ENCODE measurements around the gene ZNF214.

Gene ZNF214

GRCh38 chr11:7020183-7020917 lies at the start of gene ZNF214, which contains the start of gene NLRP14:
Gene ZNF214 (minus strand): TSS chr11:7020346. CDS start chr11:7002835, 17,511 bp downstream.
Gene NLRP14 (plus strand): TSS chr11:7020479. CDS start chr11:7038587, 18,108 bp downstream.
- in situ Hi-C loops (cut with HindIII; ENCODE audit: low sequenced_read_pairs) = no loop called here

DNA sequence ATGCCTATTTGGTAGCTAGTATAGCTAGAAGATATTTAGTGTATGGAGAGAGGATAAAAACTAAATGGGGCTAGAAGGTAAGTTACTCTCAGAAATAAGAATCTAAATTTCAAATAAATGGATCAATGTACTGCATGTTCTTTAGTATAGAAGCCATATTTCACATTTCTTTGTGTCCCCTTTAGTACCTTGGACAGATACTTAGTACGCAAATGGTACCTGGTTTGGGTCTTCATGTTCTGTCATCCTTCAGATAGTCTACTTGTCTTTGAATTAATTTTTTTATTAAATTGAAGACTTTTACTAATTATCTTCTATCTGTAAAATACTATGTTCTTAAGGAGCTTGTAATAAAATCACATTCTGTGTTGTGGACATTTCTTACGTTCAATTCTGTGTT lies 42.4 kb upstream of the ZNF214 start:
- in situ Hi-C loops (cut with HindIII; ENCODE audit: low sequenced_read_pairs) = loop anchor here (25.0 kb wide), 1 partner anchor 250 kb away; no protein-coding TSS in a partner anchor

- in situ Hi-C loops (cut with HindIII; ENCODE audit: low sequenced_read_pairs) = loop anchor here (25.0 kb wide), 1 partner anchor 251 kb away; no protein-coding TSS in a partner anchor
These were observed 40.7 kb upstream of the ZNF214 start for GRCh38 chr11:7060868-7061267.

- in situ Hi-C loops (cut with HindIII; ENCODE audit: low sequenced_read_pairs) = loop anchor here (25.0 kb wide), 1 partner anchor 255 kb away; no protein-coding TSS in a partner anchor
These were observed 37.5 kb upstream of the ZNF214 start for GRCh38 chr11:7057641-7058040.

DNA sequence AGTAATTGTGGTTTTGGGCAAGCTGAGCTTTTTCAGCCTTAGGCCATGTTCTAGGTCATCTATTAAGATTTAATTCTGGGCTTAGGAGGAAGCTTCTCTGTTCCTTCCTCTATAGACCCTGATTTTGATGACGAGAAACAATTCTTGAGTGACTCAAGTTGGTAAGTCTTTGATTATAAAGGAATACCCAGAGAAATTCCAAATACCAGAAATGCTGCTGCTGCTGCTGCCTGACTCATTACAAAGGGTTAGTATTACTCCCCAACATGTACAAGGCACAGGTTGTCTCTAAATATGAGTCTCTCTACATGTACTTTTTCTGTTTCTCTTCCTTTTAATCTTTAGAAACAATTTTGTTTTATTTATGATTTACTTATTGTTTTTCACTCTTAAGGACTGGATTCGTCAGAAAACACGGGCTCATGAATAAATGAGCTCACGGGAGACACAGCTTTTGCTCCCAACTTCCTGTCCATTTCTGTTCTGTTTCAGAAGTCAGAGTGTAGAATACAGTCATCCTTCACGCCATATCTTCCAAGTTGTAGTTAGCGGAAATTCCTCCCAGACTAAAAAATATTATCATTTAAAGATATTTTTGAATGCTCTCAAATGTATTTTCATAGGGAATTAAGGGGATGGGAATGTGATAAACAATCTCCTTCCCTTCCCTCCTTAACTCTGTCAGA lies 36.8 kb upstream of the ZNF214 start:
- in situ Hi-C loops (cut with HindIII; ENCODE audit: low sequenced_read_pairs) = loop anchor here (25.0 kb wide), 1 partner anchor 255 kb away; no protein-coding TSS in a partner anchor

- in situ Hi-C loops (cut with HindIII; ENCODE audit: low sequenced_read_pairs) = loop anchor here (25.0 kb wide), 1 partner anchor 262 kb away; no protein-coding TSS in a partner anchor
These were observed 30.0 kb upstream of the ZNF214 start for GRCh38 chr11:7050191-7050590.

DNA sequence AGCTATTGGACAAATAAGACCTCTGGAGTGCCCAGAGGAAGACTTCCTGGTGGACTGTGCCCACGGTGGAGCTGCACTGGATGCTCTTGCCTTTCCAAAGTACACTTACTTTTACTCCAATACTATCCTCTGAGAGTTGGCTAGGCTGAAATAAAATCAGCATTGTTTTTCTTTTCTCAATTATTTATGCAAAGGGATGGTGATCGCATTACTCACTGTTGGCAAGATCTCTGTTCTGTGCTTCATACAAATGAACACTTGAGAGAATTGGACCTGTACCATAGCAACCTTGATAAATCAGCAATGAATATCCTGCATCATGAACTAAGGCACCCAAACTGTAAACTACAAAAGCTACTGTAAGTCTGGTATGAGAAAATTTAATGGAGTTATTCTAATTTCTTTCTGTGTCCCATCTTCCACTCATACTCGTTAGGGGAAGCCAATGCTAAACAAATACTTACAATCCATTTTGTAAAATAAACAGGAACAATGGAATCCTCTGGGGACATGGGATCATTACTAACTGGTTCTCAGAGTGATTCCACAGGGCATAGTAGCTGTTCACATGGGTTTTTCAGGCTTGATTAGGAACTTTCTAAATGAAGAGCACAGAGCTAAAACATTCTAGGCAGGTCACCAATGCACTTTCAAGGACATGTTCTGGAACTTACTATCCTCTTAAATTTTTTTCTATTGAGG lies 26.5 kb upstream of the ZNF214 start:
- in situ Hi-C loops (cut with HindIII; ENCODE audit: low sequenced_read_pairs) = no loop called here

GRCh38 chr11:7034019-7034418 lies 13.9 kb upstream of the ZNF214 start:
- in situ Hi-C loops (cut with HindIII; ENCODE audit: low sequenced_read_pairs) = no loop called here

- in situ Hi-C loops (cut with HindIII; ENCODE audit: low sequenced_read_pairs) = no loop called here
These were observed 12.5 kb upstream of the ZNF214 start for GRCh38 chr11:7032692-7033091.

DNA sequence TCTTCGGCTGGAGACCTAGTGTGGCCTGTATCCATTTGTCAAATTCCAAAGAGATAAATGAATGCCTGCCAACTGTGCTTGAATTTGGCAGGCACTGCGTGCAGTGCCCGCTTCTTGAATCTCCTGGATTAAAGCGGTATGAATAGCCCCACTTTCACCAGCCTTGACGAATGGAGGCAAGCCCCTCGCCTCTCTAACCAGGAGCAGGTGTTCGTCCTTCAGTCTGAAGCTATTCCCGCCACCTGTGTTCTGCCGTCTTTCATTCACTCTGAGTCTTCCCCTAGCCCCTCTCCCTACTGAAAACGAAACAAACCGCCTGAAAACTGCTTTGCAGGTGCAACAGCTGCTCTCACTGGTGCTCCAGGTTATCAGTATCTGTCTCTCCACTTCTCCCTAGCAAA lies 11.3 kb upstream of the ZNF214 start:
- in situ Hi-C loops (cut with HindIII; ENCODE audit: low sequenced_read_pairs) = no loop called here

DNA sequence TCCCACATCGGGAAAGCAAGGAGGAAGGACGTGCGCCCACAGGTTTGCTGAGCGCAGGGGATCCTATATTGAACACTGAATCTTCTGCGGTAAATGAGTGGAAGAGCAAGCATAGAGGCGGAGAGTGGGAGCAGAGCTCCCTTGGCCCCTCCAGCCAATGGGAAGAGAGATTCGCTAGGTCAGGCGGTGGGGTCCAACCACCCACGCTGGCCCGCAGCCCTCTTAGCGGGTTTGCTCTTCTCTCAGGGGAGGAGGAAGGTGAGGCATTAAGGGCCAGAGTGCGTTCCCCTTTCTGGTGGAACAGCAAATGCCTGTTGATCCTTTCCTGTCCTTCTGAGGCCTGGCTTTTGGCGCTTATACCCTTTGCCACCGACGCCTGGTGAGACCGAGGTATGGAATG lies 10.7 kb upstream of the ZNF214 start:
- in situ Hi-C loops (cut with HindIII; ENCODE audit: low sequenced_read_pairs) = no loop called here

DNA sequence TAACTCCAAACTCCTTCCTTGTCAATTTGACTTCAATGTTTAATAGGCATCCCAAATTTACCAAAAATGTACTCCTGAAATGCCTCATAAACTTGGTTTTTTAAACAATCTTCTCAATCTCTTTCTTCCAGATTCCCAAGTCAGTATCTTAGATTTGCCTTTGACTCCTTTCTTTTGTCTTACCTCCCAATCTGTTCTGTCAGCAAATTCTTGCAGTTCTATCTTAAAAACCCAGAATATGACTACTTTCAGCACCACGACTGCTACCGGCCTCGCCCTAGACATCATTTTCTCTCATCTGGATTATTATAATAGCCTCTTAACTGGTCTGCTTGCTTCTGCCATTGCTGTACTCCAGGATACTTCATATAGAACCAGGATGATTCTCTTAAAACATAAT lies 8.0 kb upstream of the ZNF214 start:
- in situ Hi-C loops (cut with HindIII; ENCODE audit: low sequenced_read_pairs) = no loop called here

GRCh38 chr11:7021318-7021717 lies 1.2 kb upstream of the ZNF214 start:
- in situ Hi-C loops (cut with HindIII; ENCODE audit: low sequenced_read_pairs) = no loop called here

GRCh38 chr11:7019500-7020182 lies 505 bp downstream of the ZNF214 start:
- in situ Hi-C loops (cut with HindIII; ENCODE audit: low sequenced_read_pairs) = no loop called here

DNA sequence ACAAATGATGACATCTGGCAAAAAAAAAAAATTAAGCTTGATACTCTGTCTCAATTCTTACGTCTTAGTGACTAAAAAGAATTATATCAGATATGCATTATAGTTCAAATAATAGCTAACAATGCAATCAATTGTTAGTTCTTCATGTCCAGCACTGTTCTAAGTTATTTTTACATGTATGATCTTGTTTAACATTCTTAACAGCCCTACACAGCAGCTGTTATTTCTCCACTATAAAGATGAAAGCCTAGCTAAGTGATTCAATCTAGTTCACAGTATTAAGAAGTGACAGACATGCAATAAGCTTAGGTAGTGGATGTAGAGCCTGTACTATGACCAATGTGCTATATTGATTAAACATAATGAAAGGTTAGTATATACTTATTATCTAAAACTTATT lies 4.1 kb downstream of the ZNF214 start:
- in situ Hi-C loops (cut with HindIII; ENCODE audit: low sequenced_read_pairs) = no loop called here

- in situ Hi-C loops (cut with HindIII; ENCODE audit: low sequenced_read_pairs) = no loop called here
These were observed 6.0 kb downstream of the ZNF214 start for GRCh38 chr11:7014118-7014517.

DNA sequence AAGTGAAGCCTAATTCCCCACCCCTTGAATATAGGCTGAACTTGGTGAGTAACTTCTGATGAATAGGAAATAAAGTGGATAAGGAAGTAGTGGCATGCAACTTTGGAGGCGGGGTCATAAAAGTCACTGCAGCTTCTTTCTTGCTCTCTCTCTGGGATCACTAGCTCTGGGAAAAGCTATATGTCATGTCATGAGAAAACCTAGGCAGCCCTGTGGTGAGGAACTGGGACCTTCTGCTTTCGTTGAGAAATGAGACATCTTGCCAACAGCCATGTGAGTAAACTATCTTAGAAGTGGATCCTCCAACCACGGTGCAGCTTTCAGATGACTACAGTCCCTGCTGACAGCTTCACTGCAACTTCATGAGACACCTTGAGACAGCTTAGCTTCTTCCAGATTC lies 15.7 kb downstream of the ZNF214 start:
- in situ Hi-C loops (cut with HindIII; ENCODE audit: low sequenced_read_pairs) = no loop called here

GRCh38 chr11:6995703-6996102 lies 24.4 kb downstream of the ZNF214 start:
- in situ Hi-C loops (cut with HindIII; ENCODE audit: low sequenced_read_pairs) = no loop called here

DNA sequence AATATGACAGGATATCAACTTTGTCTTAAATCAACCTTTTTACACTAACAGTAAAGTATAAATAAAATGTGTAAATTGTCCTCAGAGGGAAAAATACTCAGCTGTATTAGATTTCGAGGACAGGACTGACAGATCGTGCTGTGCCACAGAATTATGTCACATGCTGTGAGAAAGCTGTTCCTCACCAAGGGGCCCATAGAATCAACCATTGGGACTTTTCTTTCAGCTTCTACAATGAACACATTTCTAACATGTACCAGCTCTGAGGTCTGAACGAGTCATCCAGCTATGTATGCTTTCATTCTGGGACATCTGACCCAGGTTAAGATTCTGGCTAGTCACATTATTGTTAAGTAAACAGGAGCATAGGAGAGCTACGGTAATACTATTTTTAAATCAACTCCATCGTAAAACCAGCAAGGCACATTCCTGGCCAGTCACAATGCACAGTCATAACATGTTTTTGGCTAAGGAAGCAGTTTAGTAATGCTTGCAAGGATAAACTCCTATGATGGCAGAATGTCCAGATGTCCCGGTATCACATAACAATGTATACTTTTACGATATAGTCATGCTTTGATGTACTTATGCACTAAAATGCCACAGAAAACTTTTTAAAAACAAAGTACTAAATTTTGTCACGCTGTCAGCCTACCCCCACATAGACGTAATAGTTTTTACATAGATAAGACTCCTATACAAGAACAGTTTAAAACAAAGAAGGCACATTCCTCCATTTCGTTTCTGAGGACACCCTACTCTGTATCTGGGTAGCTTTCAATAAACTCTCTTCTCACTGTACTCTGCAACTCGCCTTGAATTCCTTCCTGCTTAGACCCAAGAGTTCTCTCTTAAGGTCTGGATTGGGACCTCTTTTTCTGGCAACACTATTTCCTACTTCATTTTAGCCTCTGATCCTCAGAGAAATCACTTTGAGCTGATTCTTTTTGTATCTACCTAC lies 27.4 kb downstream of the ZNF214 start:
- in situ Hi-C loops (cut with HindIII; ENCODE audit: low sequenced_read_pairs) = no loop called here

DNA sequence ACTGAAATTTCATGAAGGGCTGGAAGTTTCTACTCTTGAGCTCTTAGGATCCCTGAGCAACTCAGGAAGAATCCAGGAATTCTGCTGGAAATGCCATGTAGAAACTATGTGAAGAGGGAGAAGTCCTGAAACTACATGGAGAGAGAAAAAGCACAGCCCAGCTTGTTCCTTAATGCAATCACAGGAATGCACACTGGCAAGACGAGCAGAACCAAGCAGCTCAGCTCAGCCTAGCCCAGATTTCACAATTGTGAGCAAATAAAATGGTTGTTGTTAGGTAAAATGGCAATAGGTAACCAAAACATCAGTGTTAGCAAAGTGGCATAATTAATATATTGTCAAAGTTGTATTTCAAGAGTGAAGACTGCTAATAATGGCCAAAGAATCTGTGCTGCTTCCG lies 28.1 kb downstream of the ZNF214 start:
- in situ Hi-C loops (cut with HindIII; ENCODE audit: low sequenced_read_pairs) = no loop called here
